GM23248 (cell line): ENCODE data around the gene PRTN3.

Experiments
- EZH2 ChIP-seq: fragments of 200-600 bp; sonication (generic); IDR thresholded peaks from 2 replicates; pipeline ENCODE4 v1.6.1; 2018; ENCODE audit warnings: antibody characterized with exemption, mild to moderate bottlenecking; ENCODE audit not compliant: insufficient read depth, poor library complexity, severe bottlenecking
- EZH2phosphoT487 ChIP-seq: fragments of 200-600 bp; sonication (generic); IDR thresholded peaks from 2 replicates; pipeline ENCODE4 v1.6.1; 2018; ENCODE audit warnings: antibody characterized with exemption, moderate library complexity, mild to moderate bottlenecking, low read depth; ENCODE audit not compliant: insufficient read depth

DNA sequence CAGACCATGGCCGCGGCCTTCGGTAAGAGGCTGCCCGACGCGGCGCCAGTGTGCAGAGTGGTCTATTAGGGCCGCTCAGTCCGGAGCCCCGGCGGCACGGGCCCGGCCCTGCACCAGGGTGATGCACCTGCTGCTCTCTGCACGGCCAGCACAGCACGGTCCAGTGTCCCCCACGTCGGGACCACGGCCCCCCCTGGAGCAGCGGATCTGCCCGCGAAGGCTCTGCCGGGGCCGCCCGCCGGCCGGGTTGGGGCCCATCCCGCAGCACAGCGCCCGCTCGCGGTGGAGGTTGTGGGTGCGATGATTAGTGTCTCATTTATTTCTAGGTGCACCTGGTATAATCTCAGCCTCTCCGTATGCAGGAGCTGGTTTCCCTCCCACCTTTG is 35.6 kb upstream of the PRTN3 start:
- no peak for TF ChIP-seq EZH2
- no peak for TF ChIP-seq EZH2phosphoT487
